Neural cell (in vitro differentiated cells): ENCODE data around the gene RSRC1. TPM values are rescaled to one million over a fixed set of nuclear protein-coding genes. Genes with fewer than 3 reads are reported as not detected.
A peak's percentile ranks its signal among the peaks of the same experiment; 100 is the strongest.

Experiments used
- H2AFZ ChIP-seq: fragments of 200-600, 300-800 bp; sonication (generic), shearing (Covaris generic); 2 replicates; pipeline ENCODE4 v1.6.0; 2014; ENCODE audit warnings: low read depth, mild to moderate bottlenecking, antibody characterized with exemption, low read length, moderate library complexity
- H3F3A ChIP-seq: fragments of 200-600 bp; shearing (Covaris generic); 2 replicates; pipeline ENCODE4 v1.6.1; 2016; ENCODE audit warnings: mild to moderate bottlenecking, moderate library complexity, mixed read lengths, antibody characterized with exemption, low read length; ENCODE audit not compliant: insufficient read depth, poor library complexity, severe bottlenecking
- H3K27ac ChIP-seq: fragments of 200-600, 300-800 bp; sonication (generic), shearing (Covaris generic); 2 replicates; pipeline ENCODE4 v1.5.1; 2014; ENCODE audit warnings: mild to moderate bottlenecking, low read length, moderate library complexity
- H3K27me3 ChIP-seq: fragments of 300-800, 200-600 bp; sonication (generic), shearing (Covaris generic); 2 replicates; pipeline ENCODE4 v1.6.0; 2014; ENCODE audit warnings: mild to moderate bottlenecking, low read depth, low read length, moderate library complexity; ENCODE audit not compliant: insufficient read depth
- H3K36me3 ChIP-seq: fragments of 300-800, 200-600 bp; sonication (generic), shearing (Covaris generic); 2 replicates; pipeline ENCODE4 v1.5.1; 2014; ENCODE audit warnings: mild to moderate bottlenecking, antibody characterized with exemption, low read length, moderate library complexity; ENCODE audit not compliant: insufficient read depth
- H3K4me2 ChIP-seq: fragments of 300-800, 200-600 bp; sonication (generic), shearing (Covaris generic); 2 replicates; pipeline ENCODE4 v1.6.0; 2014; ENCODE audit warnings: mild to moderate bottlenecking, low read length
- H3K4me3 ChIP-seq: fragments of 300-800, 200-600 bp; sonication (generic), shearing (Covaris generic); 2 replicates; pipeline ENCODE4 v1.5.1; 2014; ENCODE audit warnings: mild to moderate bottlenecking, low read length, moderate library complexity
- H3K79me2 ChIP-seq: fragments of 200-600 bp; shearing (Covaris generic); replicated peaks from 2 replicates; pipeline ENCODE4 v1.6.0; 2014; ENCODE audit warnings: mild to moderate bottlenecking, low read length, moderate library complexity; ENCODE audit not compliant: insufficient read depth
- H3K9ac ChIP-seq: fragments of 300-800, 200-600 bp; sonication (generic), shearing (Covaris generic); 2 replicates; pipeline ENCODE4 v1.6.1; 2016; ENCODE audit warnings: mild to moderate bottlenecking, low read length, mixed read lengths
- H3K9me2 ChIP-seq: fragments of 200-600 bp; shearing (Covaris generic); 2 replicates; pipeline ENCODE4 v1.6.1; 2016; ENCODE audit warnings: mild to moderate bottlenecking, low read length, mixed read lengths; ENCODE audit not compliant: insufficient read depth
- H3K9me3 ChIP-seq: fragments of 200-600, 300-800 bp; sonication (generic), shearing (Covaris generic); 2 replicates; pipeline ENCODE4 v1.6.1; 2016; ENCODE audit warnings: mild to moderate bottlenecking, mixed run types, low read length, moderate library complexity, mixed read lengths
- H4K20me1 ChIP-seq: fragments of 200-600 bp; shearing (Covaris generic); 2 replicates; pipeline ENCODE4 v1.6.1; 2016; ENCODE audit warnings: mild to moderate bottlenecking, mixed run types; ENCODE audit not compliant: insufficient read depth
- CTCF ChIP-seq: fragments of 450-650 bp; IDR thresholded peaks from 2 replicates; pipeline ENCODE4 v1.5.1; 2014; ENCODE audit warnings: antibody characterized with exemption, mild to moderate bottlenecking, moderate library complexity; ENCODE audit not compliant: poor library complexity, severe bottlenecking
- EP300 ChIP-seq: fragments of 450-650 bp; conservative IDR thresholded peaks from 2 replicates; pipeline ENCODE4 v1.6.1; 2014; ENCODE audit warnings: antibody characterized with exemption, mild to moderate bottlenecking, moderate library complexity; ENCODE audit not compliant: poor library complexity, severe bottlenecking
- EZH2 ChIP-seq: fragments of 200-600, 300-800 bp; shearing (Covaris generic), sonication (generic); IDR thresholded peaks from 2 replicates; pipeline ENCODE4 v1.6.1; 2014; ENCODE audit warnings: antibody characterized with exemption, low read length, borderline replicate concordance, mild to moderate bottlenecking; ENCODE audit not compliant: insufficient read depth, poor library complexity, severe bottlenecking
- MXI1 ChIP-seq: fragments of 450-650 bp; conservative IDR thresholded peaks from 2 replicates; pipeline ENCODE4 v1.6.1; 2014; ENCODE audit warnings: antibody characterized with exemption, mild to moderate bottlenecking; ENCODE audit not compliant: poor library complexity, severe bottlenecking
- POLR2AphosphoS5 ChIP-seq: IDR thresholded peaks from 2 replicates; pipeline ENCODE4 v1.6.1; 2012
- RAD21 ChIP-seq: fragments of 450-650 bp; conservative IDR thresholded peaks from 2 replicates; pipeline ENCODE4 v1.6.1; 2014; ENCODE audit warnings: antibody characterized with exemption, mild to moderate bottlenecking, moderate library complexity
- REST ChIP-seq: IDR thresholded peaks from 2 replicates; pipeline ENCODE4 v1.6.1; 2012; ENCODE audit warnings: borderline replicate concordance
- SMC3 ChIP-seq: fragments of 450-650 bp; conservative IDR thresholded peaks from 2 replicates; pipeline ENCODE4 v1.6.1; 2014; ENCODE audit warnings: antibody characterized with exemption, mild to moderate bottlenecking, moderate library complexity; ENCODE audit not compliant: poor library complexity
- TAF1 ChIP-seq: IDR thresholded peaks from 2 replicates; pipeline ENCODE4 v1.6.1; 2012; ENCODE audit warnings: low read depth
- polyA plus RNA-seq: library from polyadenylated mRNA; depleted of rRNA; stranded (reverse); fragments of >200 nt; gene quantifications from 2 replicates; pipeline ENCODE4 v1.2.3, GENCODE V29; 2014

The RSRC1 gene
- polyA plus RNA-seq, 1 donor from 2014 or later: 28.1 TPM

- Histone ChIP-seq H2AFZ (peak overlapping the region; percentile 28), H3K9me2 (no peaks in the 10 kb centered on the region)
Observed at GRCh38 chr3:158540066-158540465, 430.2 kb downstream of the RSRC1 start.

GRCh38 chr3:158548691-158549090, 438.8 kb downstream of the RSRC1 start:
- no peak overlapping the region for H3K27ac ChIP-seq
- H3K79me2 ChIP-seq: no peaks in the 10 kb centered on the region
- H3K27me3 ChIP-seq: no peaks in the 10 kb centered on the region
- no peaks in the 10 kb centered on the region for H3F3A ChIP-seq
- H3K9ac ChIP-seq: no peak overlapping the region
- H3K9me3 ChIP-seq: no peaks in the 10 kb centered on the region
- no peak overlapping the region for H2AFZ ChIP-seq
- no peaks in the 10 kb centered on the region for H3K9me2 ChIP-seq
- no peak overlapping the region for H3K4me2 ChIP-seq
- no peaks in the 10 kb centered on the region for H4K20me1 ChIP-seq
- H3K36me3 ChIP-seq: no peaks in the 10 kb centered on the region
- no peak overlapping the region for H3K4me3 ChIP-seq
- TF ChIP-seq EP300 (no peak), RAD21 (no peak), MXI1 (no peak), TAF1 (no peak), SMC3 (no peak), EZH2 (no peak), REST (no peak)

More at GRCh38 chr3:158540066-158540465, 430.2 kb downstream of the RSRC1 start:
- no peaks in the 10 kb centered on the region for H3K27me3 ChIP-seq
- no peak overlapping the region for H3K27ac ChIP-seq
- TF ChIP-seq EP300 (no peak), RAD21 (no peak), CTCF (no peak), EZH2 (no peak), REST (no peak), POLR2AphosphoS5 (no peak), MXI1 (no peak), SMC3 (no peak), TAF1 (no peak)
- H3K9ac ChIP-seq: no peak overlapping the region
- no peak overlapping the region for H3K4me2 ChIP-seq
- no peaks in the 10 kb centered on the region for H3K36me3 ChIP-seq
- H3K9me3 ChIP-seq: no peaks in the 10 kb centered on the region
- no peaks in the 10 kb centered on the region for H3F3A ChIP-seq
- no peak overlapping the region for H3K4me3 ChIP-seq
- H3K79me2 ChIP-seq: no peaks in the 10 kb centered on the region
- H4K20me1 ChIP-seq: no peaks in the 10 kb centered on the region
